NAMALWA (cell line): ENCODE data around the gene CATSPER2.
"Not testable (repeated sequence)": the region's sequence is repeated elsewhere in the genome, so short reads cannot be mapped to it uniquely, and the experiment has no call there.

Experiments
- DNase-seq: peaks from one replicate; pipeline ENCODE4 v3.0.0-alpha.2; 2015; ENCODE audit warnings: low spot score

The CATSPER2 gene

GRCh38 chr15:43648649-43649429 is at the start of gene CATSPER2:
CATSPER2 (minus strand) TSS chr15:43648844; CDS start chr15:43648061, 783 bp downstream.
- no peak for DNase-seq

- DNase-seq = not testable (repeated sequence)
These were observed 44.7 kb upstream of the CATSPER2 start, which contains the start of gene CKMT1A for GRCh38 chr15:43693148-43694022. CKMT1A (plus strand) TSS chr15:43693859; CDS start chr15:43694051, 192 bp downstream.

GRCh38 chr15:43692679-43693078 is 44.0 kb upstream of the CATSPER2 start:
- not testable (repeated sequence) for DNase-seq

- not testable (repeated sequence) for DNase-seq
These were observed 41.1 kb upstream of the CATSPER2 start for GRCh38 chr15:43689604-43690301.

GRCh38 chr15:43674175-43674574 is 25.5 kb upstream of the CATSPER2 start:
- not testable (repeated sequence) for DNase-seq

GRCh38 chr15:43666177-43666576 is 17.5 kb upstream of the CATSPER2 start:
- DNase-seq = not testable (repeated sequence)

GRCh38 chr15:43663333-43663732 is 14.7 kb upstream of the CATSPER2 start:
- not testable (repeated sequence) for DNase-seq

- not testable (repeated sequence) for DNase-seq
These were observed 13.6 kb upstream of the CATSPER2 start for GRCh38 chr15:43662293-43662692.

- not testable (repeated sequence) for DNase-seq
These were observed 11.1 kb upstream of the CATSPER2 start for GRCh38 chr15:43659727-43660126.

- not testable (repeated sequence) for DNase-seq
These were observed 834 bp upstream of the CATSPER2 start for GRCh38 chr15:43649430-43649926.

- not testable (repeated sequence) for DNase-seq
These were observed 10.0 kb downstream of the CATSPER2 start for GRCh38 chr15:43638464-43639204.

GRCh38 chr15:43626937-43627336 is 21.7 kb downstream of the CATSPER2 start:
- not testable (repeated sequence) for DNase-seq

GRCh38 chr15:43625106-43625505 is 23.5 kb downstream of the CATSPER2 start:
- DNase-seq = no peak

GRCh38 chr15:43622068-43622799 is 26.4 kb downstream of the CATSPER2 start:
- not testable (repeated sequence) for DNase-seq

- DNase-seq = not testable (repeated sequence)
These were observed 29.9 kb downstream of the CATSPER2 start, which contains the start of gene STRC for GRCh38 chr15:43618700-43619099. STRC (minus strand) TSS chr15:43618800; CDS start chr15:43618722, 78 bp downstream.

- not testable (repeated sequence) for DNase-seq
These were observed 30.9 kb downstream of the CATSPER2 start for GRCh38 chr15:43617750-43618149.

- peak; percentile 1 for DNase-seq
These were observed 46.4 kb downstream of the CATSPER2 start for GRCh38 chr15:43602233-43602632.

- not testable (repeated sequence) for DNase-seq
These were observed 48.4 kb downstream of the CATSPER2 start for GRCh38 chr15:43600200-43600599.

- not testable (repeated sequence) for DNase-seq
These were observed 49.5 kb downstream of the CATSPER2 start for GRCh38 chr15:43599131-43599530.
